CD4-positive, alpha-beta T cell (primary cell): ENCODE results near the gene TOPAZ1. TPM values are rescaled to one million over a fixed set of nuclear protein-coding genes. Genes with fewer than 3 reads are reported as not detected.
A peak's percentile ranks its signal among the peaks of the same experiment; 100 is the strongest.

Experiments
- ATAC-seq: fragments of 200-7000 bp; cut with Tn5 transposase; one replicate; pipeline ENCODE4 v1.10.0; 2022; ENCODE audit warnings: mild to moderate bottlenecking; ENCODE audit not compliant: poor library complexity
- CTCF ChIA-PET: fragments of 350-600 bp; sonication (Branson Sonifier 250); formaldehyde crosslinking; loops from one replicate; lab custom pipeline; 2021; ENCODE audit warnings: antibody characterized with exemption, inconsistent platforms; lab: Charles Lee
- POLR2A ChIA-PET: fragments of 350-600 bp; sonication (Branson Sonifier 250); formaldehyde crosslinking; loops from one replicate; lab custom pipeline; 2021; ENCODE audit warnings: antibody characterized with exemption, inconsistent platforms; lab: Charles Lee
- DNase-seq, 14 experiments: peaks; one replicate each; pipeline ENCODE4 v3.0.0-alpha.2; 2013 to 2020; ENCODE audit warnings: mixed read lengths in 2 of 14
- H3K27ac ChIP-seq, 2 donors: one replicate each; pipeline versions ENCODE4 v1.5.1 to v1.7.0; 2013; ENCODE audit warnings: low read length in 2 of 2, low read depth in 1 of 2, mild to moderate bottlenecking in 1 of 2
- H3K27me3 ChIP-seq, 2 experiments: 1 replicate in 1 of 2; 2 replicates in 1 of 2; pipeline versions ENCODE4 v1.6.1 to v1.7.0; 2013; ENCODE audit warnings: low read length in 2 of 2, control low read depth in 1 of 2, mild to moderate bottlenecking in 1 of 2, moderate library complexity in 1 of 2; ENCODE audit not compliant: insufficient read depth in 2 of 2, control insufficient read depth in 1 of 2
- H3K36me3 ChIP-seq: one replicate; pipeline ENCODE4 v1.6.1; 2013; ENCODE audit warnings: low read length, control low read depth; ENCODE audit not compliant: insufficient read depth
- H3K4me1 ChIP-seq: one replicate; pipeline ENCODE4 v1.6.1; 2013; ENCODE audit warnings: low read length, control low read depth; ENCODE audit not compliant: insufficient read depth
- H3K4me3 ChIP-seq: one replicate; pipeline ENCODE4 v1.5.1; 2013; ENCODE audit warnings: mild to moderate bottlenecking, low read length, moderate library complexity
- H3K9me3 ChIP-seq, 2 experiments: 1 replicate in 1 of 2; 2 replicates in 1 of 2; pipeline versions ENCODE4 v1.6.1 to v1.7.0; 2013; ENCODE audit warnings: low read length in 2 of 2, mild to moderate bottlenecking in 2 of 2, control low read depth in 1 of 2, moderate library complexity in 1 of 2; ENCODE audit not compliant: control insufficient read depth in 1 of 2, insufficient read depth in 1 of 2
- H3K27ac Mint-ChIP-seq: one replicate; pipeline ENCODE4 v1.8.0; 2020; ENCODE audit warnings: mixed read lengths
- H3K27me3 Mint-ChIP-seq: one replicate; pipeline ENCODE4 v1.8.0; 2021; ENCODE audit warnings: mixed read lengths
- H3K36me3 Mint-ChIP-seq: one replicate; pipeline ENCODE4 v1.8.0; 2021; ENCODE audit warnings: low read depth, mixed read lengths
- H3K4me1 Mint-ChIP-seq: one replicate; pipeline ENCODE4 v1.8.0; 2021; ENCODE audit warnings: low read depth, mixed read lengths
- H3K4me3 Mint-ChIP-seq: one replicate; pipeline ENCODE4 v1.8.0; 2020; ENCODE audit warnings: mild to moderate bottlenecking, mixed read lengths
- H3K9me3 Mint-ChIP-seq: one replicate; pipeline ENCODE4 v1.8.0; 2020; ENCODE audit warnings: mixed read lengths
- intact Hi-C, 2 experiments: fragments of 100-400 bp; cut with DNase I in 1 of 2; cut with micrococcal nuclease in 1 of 2; formaldehyde crosslinking; loops; one replicate each; pipeline versions ENCODE4 v1.15.1 to v1.9.0; 2023 to 2025; cut with DNase I, micrococcal nuclease
- polyA plus RNA-seq, 2 donors: library from polyadenylated mRNA; unstranded; fragments of 120-200 nt; gene quantifications; one replicate each; pipeline ENCODE4 v1.2.1, GENCODE V29; 2013
- total RNA-seq, 174 experiments: library from RNA in 2 of 174; stranded (reverse) in 2 of 174; gene quantifications; one replicate each; pipeline ENCODE4 v1.2.3 and lab custom pipeline; 2021 to 2026
- TF ChIP-seq, protein P1 (sequence below): fragments of 200-600 bp; IDR thresholded peaks from one replicate; pipeline ENCODE4 v1.8.0; 2022; ENCODE audit warnings: antibody characterized with exemption, mild to moderate bottlenecking

TOPAZ1 gene
- total RNA-seq, result not detected
- not detected for polyA plus RNA-seq (2013, experiment 1 of 2)
- polyA plus RNA-seq (2013, experiment 2 of 2), result not detected
- 0 to 0.11 (median 0) reads per million in 172 experiments for total RNA-seq (lab: John Stamatoyannopoulos, UW)

DNA sequence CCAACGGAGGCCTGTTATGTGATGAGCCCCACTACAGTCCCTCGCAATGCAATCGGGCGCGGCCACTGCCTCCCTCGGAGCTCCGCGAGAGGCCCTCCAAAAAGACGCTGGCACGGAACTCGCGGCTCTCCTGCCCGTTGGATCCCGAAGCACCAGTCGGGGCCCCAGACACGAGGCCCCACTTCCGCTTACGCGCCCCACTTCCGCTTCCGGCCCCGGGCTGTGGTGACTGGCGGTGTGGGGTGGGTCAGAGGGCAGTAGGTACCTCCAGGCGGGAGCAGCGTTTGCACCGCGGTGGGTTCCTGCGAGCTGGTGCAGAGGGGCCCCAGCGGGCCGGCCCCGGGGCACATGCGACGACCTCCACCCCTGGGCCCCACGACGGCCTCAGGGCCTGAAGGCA lies at the start of gene TOPAZ1:
TSS of gene TOPAZ1 (plus strand) at position 181 of the 400 bp plus-strand sequence. CDS start at position 349, 168 bp downstream.
- Histone ChIP-seq H3K9me3 (peaks cover 0 to 9% of the 10 kb centered on the region in 2 experiments), H3K27ac (no peak within 1 kb of the TSS), H3K4me1 (no peaks in the 10 kb centered on the region), H3K4me3 (no peak within 1 kb of the TSS), H3K36me3 (no peaks in the 10 kb centered on the region), H3K27me3 (peaks cover 3 to 11% of the 10 kb centered on the region in 2 experiments)
- no peaks in the 10 kb centered on the region for H3K36me3 Mint-ChIP-seq
- no peak within 1 kb of the TSS for H3K27ac Mint-ChIP-seq
- no peaks in the 10 kb centered on the region for H3K9me3 Mint-ChIP-seq
- no peaks in the 10 kb centered on the region for H3K4me1 Mint-ChIP-seq
- peaks cover 28% of the 10 kb centered on the region for H3K27me3 Mint-ChIP-seq
- CTCF ChIA-PET, result no interaction called here
- ATAC-seq, result no peak
- H3K4me3 Mint-ChIP-seq, result no peak within 1 kb of the TSS
- TF ChIP-seq, protein P1, sequence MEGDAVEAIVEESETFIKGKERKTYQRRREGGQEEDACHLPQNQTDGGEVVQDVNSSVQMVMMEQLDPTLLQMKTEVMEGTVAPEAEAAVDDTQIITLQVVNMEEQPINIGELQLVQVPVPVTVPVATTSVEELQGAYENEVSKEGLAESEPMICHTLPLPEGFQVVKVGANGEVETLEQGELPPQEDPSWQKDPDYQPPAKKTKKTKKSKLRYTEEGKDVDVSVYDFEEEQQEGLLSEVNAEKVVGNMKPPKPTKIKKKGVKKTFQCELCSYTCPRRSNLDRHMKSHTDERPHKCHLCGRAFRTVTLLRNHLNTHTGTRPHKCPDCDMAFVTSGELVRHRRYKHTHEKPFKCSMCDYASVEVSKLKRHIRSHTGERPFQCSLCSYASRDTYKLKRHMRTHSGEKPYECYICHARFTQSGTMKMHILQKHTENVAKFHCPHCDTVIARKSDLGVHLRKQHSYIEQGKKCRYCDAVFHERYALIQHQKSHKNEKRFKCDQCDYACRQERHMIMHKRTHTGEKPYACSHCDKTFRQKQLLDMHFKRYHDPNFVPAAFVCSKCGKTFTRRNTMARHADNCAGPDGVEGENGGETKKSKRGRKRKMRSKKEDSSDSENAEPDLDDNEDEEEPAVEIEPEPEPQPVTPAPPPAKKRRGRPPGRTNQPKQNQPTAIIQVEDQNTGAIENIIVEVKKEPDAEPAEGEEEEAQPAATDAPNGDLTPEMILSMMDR, result no peak
- POLR2A ChIA-PET, result no interaction called here
- intact Hi-C loops, result no loop called here
- no peak for DNase-seq

DNA sequence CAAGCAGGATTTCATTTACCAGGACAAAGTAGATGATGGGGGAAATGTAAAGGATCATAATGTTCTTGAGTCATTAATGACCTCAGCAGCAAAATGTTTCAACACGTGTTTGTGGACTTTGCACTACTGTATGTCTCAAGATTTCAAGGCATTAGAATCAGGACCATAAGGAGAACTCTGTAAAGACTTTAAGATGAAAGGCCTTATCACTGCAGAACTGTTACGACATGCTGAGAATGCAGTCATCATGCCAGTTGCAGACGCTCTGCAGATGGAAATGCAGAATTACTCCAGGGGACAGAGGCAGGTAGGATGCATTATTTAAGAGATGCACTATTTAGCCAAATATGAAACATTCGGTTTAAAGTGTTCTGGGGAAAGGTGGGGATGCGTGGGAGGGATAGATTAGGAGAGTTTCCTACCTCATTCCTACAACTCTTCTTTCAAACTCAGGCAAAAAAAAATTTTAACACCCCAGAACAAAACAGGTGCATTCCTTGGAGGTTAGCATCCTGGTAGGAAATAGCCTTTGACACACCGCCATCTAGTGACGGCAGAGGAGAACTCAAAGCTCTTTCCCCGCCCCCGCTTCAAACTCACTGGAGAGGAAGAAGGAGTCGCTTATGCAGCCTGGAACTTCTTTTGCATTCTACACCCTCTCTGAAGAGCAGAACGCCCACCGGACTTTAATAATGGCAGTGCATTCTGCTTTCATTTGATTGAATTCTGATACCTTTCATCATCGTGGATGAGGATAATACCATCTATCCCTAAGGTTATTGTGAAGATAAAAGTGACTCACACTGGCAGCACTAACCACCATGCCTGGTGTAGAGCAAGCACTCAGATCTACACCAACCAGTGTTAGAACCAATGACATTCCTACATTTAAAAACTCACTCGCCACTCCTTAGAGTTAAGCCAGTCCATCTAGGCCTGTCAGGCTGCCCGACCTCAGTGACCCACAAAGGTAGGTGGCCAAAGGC lies 43.1 kb upstream of the TOPAZ1 start:
- Mint-ChIP-seq H3K27me3 (peaks cover 43% of the 10 kb centered on the region), H3K4me1 (no peaks in the 10 kb centered on the region), H3K36me3 (no peaks in the 10 kb centered on the region), H3K9me3 (no peaks in the 10 kb centered on the region), H3K4me3 (no peak overlapping the region), H3K27ac (no peak overlapping the region)
- Histone ChIP-seq H3K27ac (no peak overlapping the region), H3K27me3 (peaks cover under 1 to 10% of the 10 kb centered on the region in 2 experiments), H3K36me3 (no peaks in the 10 kb centered on the region), H3K4me3 (no peak overlapping the region), H3K9me3 (no peaks in the 10 kb centered on the region), H3K4me1 (peaks cover 5% of the 10 kb centered on the region)
- peak; percentile 78 for ATAC-seq
- CTCF ChIA-PET, result interaction anchor here (0.8 to 1.6 kb wide), 7 partner anchors 11 to 659 kb away, joined by 3 to 5 read pairs (median 4); no protein-coding TSS in a partner anchor
- TF ChIP-seq, protein P1, result peak; percentile 87
- peak; percentile 44 to 79 (median 55) for DNase-seq
- POLR2A ChIA-PET, result interaction anchor here (0.6 to 0.7 kb wide), 3 partner anchors 13 to 1802 kb away, joined by 3 read pairs; no protein-coding TSS in a partner anchor
- intact Hi-C loops, result loop anchor here (1.0 to 5.0 kb wide), 3 partner anchors 431 to 1236 kb away; no protein-coding TSS in a partner anchor

DNA sequence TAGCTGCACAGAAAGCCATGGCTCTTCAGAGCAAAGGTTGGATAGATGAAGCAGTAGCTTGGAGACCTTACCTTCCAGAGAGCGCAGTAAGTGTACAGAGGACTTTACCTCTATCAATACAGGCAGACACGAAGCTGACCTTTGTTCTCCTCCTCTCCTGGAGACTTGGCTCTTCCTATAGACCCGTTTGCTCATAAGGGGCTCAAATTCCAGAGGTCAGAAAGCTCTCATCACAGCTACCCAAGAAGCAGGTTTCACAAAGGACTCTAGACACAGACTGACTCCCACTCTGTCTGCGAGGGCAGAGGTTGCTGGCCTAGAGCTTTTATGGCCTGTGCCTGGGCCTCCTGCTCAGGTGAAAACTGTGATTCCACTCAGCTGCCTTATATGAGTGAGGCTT lies 35.4 kb upstream of the TOPAZ1 start:
- DNase-seq, result no peak
- ChIA-PET CTCF (interaction anchor here (0.6 kb wide), 1 partner anchor 242 kb away, joined by 3 read pairs; no protein-coding TSS in a partner anchor), POLR2A (no interaction called here)
- intact Hi-C loops, result no loop called here
- Mint-ChIP-seq H3K4me3 (no peak overlapping the region), H3K9me3 (no peaks in the 10 kb centered on the region), H3K36me3 (no peaks in the 10 kb centered on the region), H3K27me3 (peaks cover 83% of the 10 kb centered on the region), H3K4me1 (peaks cover 27% of the 10 kb centered on the region), H3K27ac (no peak overlapping the region)
- Histone ChIP-seq H3K36me3 (no peaks in the 10 kb centered on the region), H3K9me3 (no peaks in the 10 kb centered on the region), H3K4me3 (no peak overlapping the region), H3K4me1 (peaks cover 13% of the 10 kb centered on the region), H3K27ac (no peak overlapping the region), H3K27me3 (peaks cover 14 to 24% of the 10 kb centered on the region in 2 experiments)
- TF ChIP-seq, protein P1, result no peak
- ATAC-seq, result no peak
